Measurements from ENCODE around the gene INHBB. TPM values are rescaled to one million over a fixed set of nuclear protein-coding genes. Genes with fewer than 3 reads are reported as not detected.

INHBB gene
- total RNA-seq, 2 experiments from 2014 or later, result not detected

GRCh38 chr2:120302301-120302700 lies 43.6 kb upstream of the INHBB start:
- DNase-seq (no peak), ATAC-seq (ENCODE audit: poor library complexity) (no peak)
- H3K4me3 Mint-ChIP-seq, result no peak overlapping the region
- CTCF ChIA-PET, result no interaction called here
- intact Hi-C loops (cut with DNase I, micrococcal nuclease), result loop anchor here in 1 of 2 experiments (5.0 kb wide), 1 partner anchor 45 kb away; no protein-coding TSS in a partner anchor
- Histone ChIP-seq H3K27me3 (ENCODE audit: control insufficient read depth in 1 of 2, insufficient read depth in 2 of 2, low read length in 2 of 2) (no peaks in the 10 kb centered on the region), H3K4me3 (ENCODE audit: low read length) (no peak overlapping the region), H3K36me3 (ENCODE audit: insufficient read depth, low read length) (no peaks in the 10 kb centered on the region), H3K4me1 (ENCODE audit: insufficient read depth, low read length) (no peaks in the 10 kb centered on the region), H3K9me3 (ENCODE audit: control insufficient read depth in 1 of 2, insufficient read depth in 1 of 2, low read length in 2 of 2) (no peaks in the 10 kb centered on the region), H3K27ac (ENCODE audit: low read depth in 1 of 2, low read length in 2 of 2) (no peak overlapping the region)
- H3K27me3 Mint-ChIP-seq, result no peaks in the 10 kb centered on the region
- H3K27ac Mint-ChIP-seq, result no peak overlapping the region
- no peaks in the 10 kb centered on the region for H3K9me3 Mint-ChIP-seq
- POLR2A ChIA-PET, result interaction anchor here (1.2 kb wide), 1 partner anchor 70 kb away, joined by 5 read pairs; no protein-coding TSS in a partner anchor
- TF ChIP-seq, protein P1, sequence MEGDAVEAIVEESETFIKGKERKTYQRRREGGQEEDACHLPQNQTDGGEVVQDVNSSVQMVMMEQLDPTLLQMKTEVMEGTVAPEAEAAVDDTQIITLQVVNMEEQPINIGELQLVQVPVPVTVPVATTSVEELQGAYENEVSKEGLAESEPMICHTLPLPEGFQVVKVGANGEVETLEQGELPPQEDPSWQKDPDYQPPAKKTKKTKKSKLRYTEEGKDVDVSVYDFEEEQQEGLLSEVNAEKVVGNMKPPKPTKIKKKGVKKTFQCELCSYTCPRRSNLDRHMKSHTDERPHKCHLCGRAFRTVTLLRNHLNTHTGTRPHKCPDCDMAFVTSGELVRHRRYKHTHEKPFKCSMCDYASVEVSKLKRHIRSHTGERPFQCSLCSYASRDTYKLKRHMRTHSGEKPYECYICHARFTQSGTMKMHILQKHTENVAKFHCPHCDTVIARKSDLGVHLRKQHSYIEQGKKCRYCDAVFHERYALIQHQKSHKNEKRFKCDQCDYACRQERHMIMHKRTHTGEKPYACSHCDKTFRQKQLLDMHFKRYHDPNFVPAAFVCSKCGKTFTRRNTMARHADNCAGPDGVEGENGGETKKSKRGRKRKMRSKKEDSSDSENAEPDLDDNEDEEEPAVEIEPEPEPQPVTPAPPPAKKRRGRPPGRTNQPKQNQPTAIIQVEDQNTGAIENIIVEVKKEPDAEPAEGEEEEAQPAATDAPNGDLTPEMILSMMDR (IDR thresholded peaks at IDR 0.05), result no peak
- peaks cover 7% of the 10 kb centered on the region for H3K36me3 Mint-ChIP-seq (ENCODE audit: low read depth)
- no peaks in the 10 kb centered on the region for H3K4me1 Mint-ChIP-seq (ENCODE audit: low read depth)

DNA sequence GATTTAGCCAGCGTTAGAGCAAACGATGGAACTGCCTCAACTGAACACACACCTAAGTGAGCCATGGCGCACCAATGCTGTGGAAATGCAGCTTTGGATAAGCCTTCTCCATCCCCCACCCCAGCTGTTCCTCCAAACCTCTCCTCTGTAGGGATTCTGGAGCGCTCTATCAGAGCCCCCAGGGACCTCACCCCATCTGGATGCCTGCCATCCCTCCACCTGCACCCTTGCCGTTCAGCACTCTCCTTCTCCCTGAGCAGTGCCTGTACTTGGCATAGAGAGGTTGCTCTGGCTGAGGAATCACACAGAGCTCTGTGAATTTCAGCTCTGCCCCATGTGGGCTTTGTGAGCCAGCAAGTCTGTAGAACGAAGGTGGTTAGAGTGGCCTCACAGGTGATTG lies 42.8 kb upstream of the INHBB start:
- TF ChIP-seq, protein P1 (IDR thresholded peaks at IDR 0.05), result no peak
- Mint-ChIP-seq H3K27me3 (no peaks in the 10 kb centered on the region), H3K9me3 (no peaks in the 10 kb centered on the region), H3K27ac (no peak overlapping the region), H3K36me3 (ENCODE audit: low read depth) (peaks cover 5% of the 10 kb centered on the region), H3K4me3 (no peak overlapping the region), H3K4me1 (ENCODE audit: low read depth) (no peaks in the 10 kb centered on the region)
- no peaks in the 10 kb centered on the region for H3K36me3 ChIP-seq (ENCODE audit: insufficient read depth, low read length)
- ATAC-seq (ENCODE audit: poor library complexity), result no peak
- POLR2A ChIA-PET, result interaction anchor here (1.2 kb wide), 1 partner anchor 71 kb away, joined by 5 read pairs; no protein-coding TSS in a partner anchor
- DNase-seq, result no peak
- intact Hi-C loops (cut with DNase I, micrococcal nuclease), result loop anchor here in 1 of 2 experiments (5.0 kb wide), 1 partner anchor 46 kb away; no protein-coding TSS in a partner anchor
- no peaks in the 10 kb centered on the region for H3K4me1 ChIP-seq (ENCODE audit: insufficient read depth, low read length)
- CTCF ChIA-PET, result no interaction called here
- no peak overlapping the region for H3K4me3 ChIP-seq (ENCODE audit: low read length)
- no peaks in the 10 kb centered on the region for H3K9me3 ChIP-seq (ENCODE audit: control insufficient read depth in 1 of 2, insufficient read depth in 1 of 2, low read length in 2 of 2)
- no peak overlapping the region for H3K27ac ChIP-seq (ENCODE audit: low read depth in 1 of 2, low read length in 2 of 2)
- no peaks in the 10 kb centered on the region for H3K27me3 ChIP-seq (ENCODE audit: control insufficient read depth in 1 of 2, insufficient read depth in 2 of 2, low read length in 2 of 2)

DNA sequence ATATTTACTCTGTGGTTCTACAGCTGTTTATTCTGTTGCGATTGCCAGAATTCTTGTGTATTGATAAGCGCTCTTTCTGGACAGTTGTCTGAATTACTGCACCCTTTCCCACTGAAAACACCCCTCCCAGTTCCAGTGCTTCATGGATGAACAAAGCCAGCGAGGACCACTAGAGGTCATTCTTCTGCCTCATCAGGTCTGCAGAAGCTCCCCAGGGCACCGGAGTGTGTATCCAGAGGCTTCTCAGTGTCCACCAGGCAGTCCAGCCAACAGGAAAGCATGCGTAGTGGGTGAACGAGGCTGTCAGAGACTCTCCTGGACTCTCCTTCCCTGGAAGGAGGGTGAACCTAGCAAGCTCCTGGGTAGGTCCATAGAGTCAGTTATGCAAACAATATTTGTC lies 40.6 kb upstream of the INHBB start:
- Mint-ChIP-seq H3K27me3 (no peaks in the 10 kb centered on the region), H3K9me3 (no peaks in the 10 kb centered on the region), H3K27ac (no peak overlapping the region), H3K4me1 (ENCODE audit: low read depth) (no peaks in the 10 kb centered on the region), H3K4me3 (no peak overlapping the region), H3K36me3 (ENCODE audit: low read depth) (no peaks in the 10 kb centered on the region)
- DNase-seq (no peak), ATAC-seq (ENCODE audit: poor library complexity) (no peak)
- TF ChIP-seq, protein P1 (IDR thresholded peaks at IDR 0.05), result no peak
- H3K9me3 ChIP-seq (ENCODE audit: control insufficient read depth in 1 of 2, insufficient read depth in 1 of 2, low read length in 2 of 2), result no peaks in the 10 kb centered on the region
- no peaks in the 10 kb centered on the region for H3K4me1 ChIP-seq (ENCODE audit: insufficient read depth, low read length)
- H3K27ac ChIP-seq (ENCODE audit: low read depth in 1 of 2, low read length in 2 of 2), result no peak overlapping the region
- no peak overlapping the region for H3K4me3 ChIP-seq (ENCODE audit: low read length)
- ChIA-PET POLR2A (no interaction called here), CTCF (no interaction called here)
- no peaks in the 10 kb centered on the region for H3K27me3 ChIP-seq (ENCODE audit: control insufficient read depth in 1 of 2, insufficient read depth in 2 of 2, low read length in 2 of 2)
- no peaks in the 10 kb centered on the region for H3K36me3 ChIP-seq (ENCODE audit: insufficient read depth, low read length)
- intact Hi-C loops (cut with DNase I, micrococcal nuclease), result no loop called here
